A673 (cell line): Measurements from ENCODE around the gene PICALM.

Source experiments
- CTCF ChIP-seq: fragments of 300-800, 200-600 bp; sonication (generic); conservative IDR thresholded peaks from 2 replicates; pipeline ENCODE4 v1.5.1; 2017; ENCODE audit warnings: low read depth, mild to moderate bottlenecking, antibody characterized with exemption, low read length, moderate library complexity, mixed read lengths
- EZH2 ChIP-seq: fragments of 200-600 bp; sonication (generic); IDR thresholded peaks from 2 replicates; pipeline ENCODE4 v1.6.1; 2017; ENCODE audit warnings: borderline replicate concordance, low read depth, mild to moderate bottlenecking, mixed read lengths, antibody characterized with exemption, low read length; ENCODE audit not compliant: poor library complexity, severe bottlenecking

- TF ChIP-seq CTCF = no peak
- TF ChIP-seq EZH2 = no peak
These were observed 66.5 kb downstream of the PICALM start for GRCh38 chr11:86002431-86002830.
